ENCODE measurements around the gene ZNF175.
A peak's percentile ranks its signal among the peaks of the same experiment; 100 is the strongest.

The ZNF175 gene

DNA sequence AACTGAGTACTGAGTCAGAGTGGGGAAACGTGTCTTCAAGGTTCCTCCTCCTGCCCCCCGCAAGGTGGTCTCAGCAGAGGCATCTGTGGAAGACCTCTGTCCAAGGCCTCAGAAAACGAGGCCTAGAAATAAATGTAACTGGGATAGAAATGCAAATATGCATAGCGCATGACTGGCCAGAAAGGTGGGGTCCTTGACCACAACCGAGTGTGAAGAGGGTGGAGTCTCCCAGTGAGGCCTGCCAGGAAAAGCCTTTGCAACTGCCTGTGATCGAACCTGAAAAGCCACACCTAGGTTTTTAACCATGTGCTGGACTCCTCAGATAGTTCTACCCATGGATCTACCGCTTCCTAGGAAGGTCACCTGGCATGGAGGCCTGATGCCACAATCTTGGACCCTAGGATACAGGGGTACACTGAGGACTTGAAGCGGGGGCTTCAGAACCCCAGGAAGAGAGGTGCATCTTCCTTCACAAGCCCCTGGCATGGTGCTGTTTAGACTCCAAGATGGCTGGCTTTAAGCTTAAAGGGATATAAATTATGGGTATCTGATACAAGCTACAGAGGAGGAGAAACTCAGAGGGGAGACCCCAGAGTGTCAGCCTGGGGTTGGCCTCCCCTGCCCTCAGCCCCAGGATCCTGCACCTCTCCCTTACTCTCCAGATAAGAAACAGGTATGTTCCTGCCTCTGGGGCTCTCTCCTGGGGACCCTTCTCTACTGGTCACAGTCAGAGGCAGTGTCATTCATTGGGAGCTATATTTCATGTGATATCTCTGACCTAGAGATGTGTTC, 21.4 kb upstream of the ZNF175 start:
- DNase-seq (ENCODE audit: low read depth in 3 of 3) = no peak

GRCh38 chr19:51550848-51551672, 20.0 kb upstream of the ZNF175 start:
- no peak for DNase-seq (ENCODE audit: low read depth in 3 of 3)

GRCh38 chr19:51551673-51552432, 19.2 kb upstream of the ZNF175 start:
- DNase-seq (ENCODE audit: low read depth in 3 of 3) = no peak

DNA sequence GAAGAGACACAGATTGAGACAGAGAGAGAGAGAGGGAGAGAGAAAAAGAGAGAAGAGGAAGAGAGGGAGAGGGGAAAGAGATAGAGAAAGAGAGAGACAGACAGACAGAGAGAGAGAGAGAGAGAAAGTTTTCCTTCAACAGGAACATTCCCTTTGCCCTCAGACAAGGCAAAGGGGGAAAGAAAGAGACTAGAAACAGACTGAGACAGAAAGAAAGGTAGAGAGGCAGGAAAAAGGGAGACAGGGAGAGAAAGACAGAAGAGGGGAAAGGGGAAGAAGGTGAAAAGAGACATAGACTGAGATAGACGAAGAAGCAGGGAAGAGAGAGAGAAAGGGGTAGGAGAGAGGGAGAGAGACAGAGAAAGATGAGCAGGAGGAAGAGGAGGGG, 18.5 kb upstream of the ZNF175 start:
- DNase-seq (ENCODE audit: low read depth in 3 of 3) = no peak

- peak in 2 of 3 experiments; percentile 14 to 58 for DNase-seq (ENCODE audit: low read depth in 3 of 3)
These were observed 17.9 kb upstream of the ZNF175 start for GRCh38 chr19:51552996-51553725.

DNA sequence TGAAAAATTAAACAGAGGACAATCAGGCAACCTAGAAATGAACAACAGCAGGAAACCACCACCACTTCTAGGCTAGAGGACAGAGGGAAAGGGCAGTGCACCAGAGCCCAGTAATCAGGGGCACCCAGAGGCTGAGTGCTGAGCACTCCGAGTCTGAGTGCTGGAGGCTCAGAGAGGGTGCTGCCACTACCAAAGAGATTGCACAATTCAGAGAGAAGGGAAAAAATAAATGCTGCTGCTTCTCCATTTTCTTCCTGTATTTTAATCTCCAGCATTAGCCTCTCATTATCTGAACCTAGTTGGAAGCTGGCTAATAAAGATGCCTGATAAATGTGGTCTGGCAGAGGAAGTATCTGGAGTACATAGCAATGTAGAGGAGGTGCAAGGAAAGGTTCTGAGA, 11.8 kb upstream of the ZNF175 start:
- DNase-seq (ENCODE audit: low read depth in 3 of 3) = no peak

GRCh38 chr19:51560339-51560738, 10.7 kb upstream of the ZNF175 start:
- DNase-seq (ENCODE audit: low read depth in 3 of 3) = no peak

- DNase-seq (ENCODE audit: low read depth in 3 of 3) = no peak
These were observed 6.3 kb upstream of the ZNF175 start for GRCh38 chr19:51564791-51565190.

DNA sequence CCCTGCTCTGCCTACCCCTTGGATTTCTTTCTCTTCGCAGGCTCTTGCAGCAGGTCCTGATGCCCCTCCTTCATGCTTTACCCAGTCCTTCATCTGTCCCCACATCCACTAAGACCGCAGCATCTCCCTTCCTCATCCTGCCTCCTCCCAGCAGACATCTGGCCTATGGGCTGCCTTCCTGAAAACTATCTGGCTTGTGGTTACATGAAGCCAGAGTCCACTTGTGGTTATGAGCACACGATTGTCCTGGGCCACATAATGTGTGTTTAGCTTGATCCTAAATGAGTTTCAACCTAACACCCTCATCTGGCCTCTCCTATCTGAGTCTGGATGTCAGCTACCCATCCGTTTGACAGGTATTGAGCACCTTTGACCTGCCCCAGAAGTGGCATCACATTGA, 5.5 kb upstream of the ZNF175 start:
- no peak for DNase-seq (ENCODE audit: low read depth in 3 of 3)

DNA sequence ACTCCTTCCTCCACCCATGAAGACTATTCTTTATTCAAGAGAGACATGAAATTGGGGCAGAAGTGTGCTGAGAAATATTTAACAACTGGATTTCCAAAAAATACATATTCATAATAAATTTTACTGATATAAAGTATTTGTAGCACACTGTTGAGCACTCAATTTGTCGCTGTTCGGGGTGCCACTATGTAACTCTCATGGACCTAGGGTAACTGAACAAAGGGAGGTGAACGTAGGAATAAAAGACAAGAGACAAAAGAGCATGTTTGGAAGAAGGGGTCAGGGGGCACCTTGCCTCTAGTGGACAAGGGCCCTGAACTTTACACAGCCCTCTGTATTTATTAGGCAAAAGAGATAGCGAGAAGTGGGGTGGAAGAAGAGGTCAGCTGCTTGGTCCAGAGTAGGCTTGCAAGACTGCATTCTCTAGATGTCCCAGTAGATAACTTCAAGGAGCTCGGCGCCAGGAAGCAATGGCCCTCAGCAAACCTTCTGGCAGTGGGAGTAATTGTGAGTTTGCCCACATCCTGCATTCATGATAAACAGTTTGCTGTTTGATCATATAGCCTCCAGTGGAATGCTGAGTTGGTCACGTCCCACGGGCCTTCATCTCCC, 4.5 kb upstream of the ZNF175 start:
- no peak for DNase-seq (ENCODE audit: low read depth in 3 of 3)

- no peak for DNase-seq (ENCODE audit: low read depth in 3 of 3)
These were observed 3.5 kb upstream of the ZNF175 start for GRCh38 chr19:51567583-51567982.

- DNase-seq (ENCODE audit: low read depth in 3 of 3) = no peak
These were observed 2.6 kb upstream of the ZNF175 start for GRCh38 chr19:51568456-51568855.

DNA sequence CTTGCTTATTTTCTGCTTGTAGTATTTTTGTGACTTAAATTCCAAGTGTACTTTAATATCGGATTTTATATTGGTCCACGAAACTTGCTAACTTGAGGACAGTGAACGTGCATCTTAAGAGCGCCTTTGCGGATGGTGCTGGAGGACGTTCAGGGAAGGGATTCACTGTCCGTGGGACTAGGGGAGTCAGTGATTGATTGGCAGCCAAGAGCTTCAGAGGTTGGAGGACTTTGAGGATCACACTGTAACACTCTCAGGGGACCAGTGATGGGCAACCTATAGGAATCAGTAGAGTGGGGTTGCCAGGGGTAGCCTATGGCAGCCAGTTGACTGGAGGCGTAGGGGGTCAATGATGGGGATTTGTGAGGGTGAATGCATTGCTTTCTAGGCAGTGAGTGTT, 516 bp downstream of the ZNF175 start:
- no peak for DNase-seq (ENCODE audit: low read depth in 3 of 3)

- DNase-seq (ENCODE audit: low read depth in 3 of 3) = no peak
These were observed 1.3 kb downstream of the ZNF175 start for GRCh38 chr19:51572410-51572809.

DNA sequence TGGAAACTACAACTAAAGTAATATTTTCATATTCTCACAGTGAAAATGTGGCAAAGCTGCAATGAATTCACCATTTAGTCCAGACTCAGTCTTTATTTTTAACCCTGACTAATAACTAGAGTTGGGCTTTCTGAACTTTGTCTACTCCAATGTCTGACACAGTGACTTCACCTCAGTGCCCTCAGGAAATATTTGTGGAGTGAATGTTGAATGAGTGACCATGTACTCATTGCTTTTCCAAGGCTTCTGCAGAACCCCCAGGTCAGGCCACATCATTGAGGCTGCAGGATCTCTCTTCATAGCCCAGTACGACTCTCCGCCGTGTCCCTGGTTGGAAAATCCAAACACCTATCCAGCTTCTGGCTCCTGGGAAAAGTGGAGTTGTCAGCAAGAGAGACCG, 1.8 kb downstream of the ZNF175 start:
- DNase-seq (ENCODE audit: low read depth in 3 of 3) = no peak

DNA sequence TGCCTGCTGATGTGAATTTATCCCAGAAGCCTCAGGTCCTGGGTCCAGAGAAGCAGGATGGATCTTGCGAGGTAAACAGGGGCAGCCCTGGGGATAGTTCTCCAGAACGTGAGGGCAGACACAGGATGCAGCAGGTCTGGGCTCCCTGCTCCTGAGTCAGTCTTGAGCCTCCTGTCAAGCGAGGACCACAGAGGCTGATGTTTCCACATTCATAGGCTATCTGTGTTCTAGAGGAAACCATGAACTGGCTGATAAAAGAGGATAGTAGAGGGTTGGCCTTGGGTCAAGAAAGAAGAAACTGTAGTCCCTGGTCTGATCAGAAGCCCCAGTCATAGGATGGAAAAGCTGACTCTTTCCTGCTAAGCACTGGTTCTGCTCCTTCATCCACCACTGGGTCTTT, 2.2 kb downstream of the ZNF175 start:
- DNase-seq (ENCODE audit: low read depth in 3 of 3) = no peak

DNA sequence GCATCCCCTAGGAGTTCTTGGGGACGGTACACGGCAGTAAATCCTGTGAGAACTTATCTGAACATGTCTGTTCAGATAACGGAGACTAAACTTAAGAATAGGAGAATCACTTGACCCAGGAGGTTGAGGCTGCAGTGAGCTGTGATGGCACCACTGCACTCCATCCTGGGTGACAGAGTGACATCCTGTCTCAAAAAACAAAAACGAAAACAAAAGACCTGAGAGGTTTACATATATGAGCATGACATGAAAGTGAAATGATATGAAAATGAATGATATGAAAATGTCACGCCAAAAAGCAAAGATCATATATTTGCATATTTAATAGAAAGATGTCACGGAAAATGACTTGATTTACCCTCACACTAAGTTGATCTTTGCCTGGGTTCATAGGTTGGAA, 5.8 kb downstream of the ZNF175 start:
- no peak for DNase-seq (ENCODE audit: low read depth in 3 of 3)

- no peak for DNase-seq (ENCODE audit: low read depth in 3 of 3)
These were observed 15.1 kb downstream of the ZNF175 start for GRCh38 chr19:51586103-51586728.

- DNase-seq (ENCODE audit: low read depth in 3 of 3) = no peak
These were observed 15.7 kb downstream of the ZNF175 start for GRCh38 chr19:51586799-51587198.

GRCh38 chr19:51587264-51588191, 16.4 kb downstream of the ZNF175 start:
- no peak for DNase-seq (ENCODE audit: low read depth in 3 of 3)

All from stimulated activated CD4-positive, alpha-beta T cell treated with anti-CD3 and anti-CD28 coated beads, TNF-alpha, amount 100 ng/mL, for 24 hours (primary cell).